Omental fat pad (tissue), 4 donors: ENCODE data around the gene PLG. TPM values are rescaled to one million over a fixed set of nuclear protein-coding genes. Genes with fewer than 3 reads are reported as not detected.
"Not testable (repeated sequence)": the region's sequence is repeated elsewhere in the genome, so short reads cannot be mapped to it uniquely, and the experiment has no call there.

Source experiments
- ATAC-seq: fragments of 150-250 bp; one replicate; pipeline ENCODE4 v1.9.1; 2016; ENCODE audit warnings: mild to moderate bottlenecking, moderate library complexity; ENCODE audit not compliant: low FRiP score
- DNase-seq: peaks from one replicate; pipeline ENCODE4 v3.0.0-alpha.2; 2019; ENCODE audit warnings: low spot score
- CTCF ChIP-seq, 3 donors: fragments of 450-650 bp; IDR thresholded peaks; one replicate each; pipeline ENCODE4 v1.5.1; 2016 to 2017; ENCODE audit warnings: antibody characterized with exemption in 3 of 3, mild to moderate bottlenecking in 3 of 3, moderate library complexity in 2 of 3
- total RNA-seq, 4 donors: library from RNA; depleted of rRNA; stranded (reverse); fragments of >200 nt; gene quantifications; one replicate each; pipeline ENCODE4 v1.1.0, GENCODE V29; 2016

The PLG gene
- total RNA-seq, 4 donors from 2014 or later, result not detected

DNA sequence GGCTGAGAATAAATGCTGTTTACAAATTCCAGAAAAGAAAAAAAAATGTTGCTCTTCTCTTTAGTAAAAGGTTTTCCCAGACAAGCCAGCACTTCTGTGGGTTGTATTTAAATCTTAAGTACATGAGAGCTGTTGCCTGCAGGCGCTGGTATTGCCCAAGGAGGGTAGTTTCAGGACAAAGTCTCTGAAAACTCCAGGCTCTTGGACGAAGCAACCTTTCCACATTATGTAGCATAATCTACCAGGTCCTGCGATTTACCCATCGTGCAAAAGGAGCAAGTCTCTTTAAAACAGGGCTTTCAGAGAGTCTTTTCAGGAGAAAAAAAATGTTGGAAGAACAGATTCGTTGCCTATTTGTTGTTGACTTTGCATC lies 65.6 kb downstream of the PLG start:
- ATAC-seq, result no peak
- no peak for DNase-seq
- no peak for TF ChIP-seq CTCF (IDR thresholded peaks at IDR 0.05)

DNA sequence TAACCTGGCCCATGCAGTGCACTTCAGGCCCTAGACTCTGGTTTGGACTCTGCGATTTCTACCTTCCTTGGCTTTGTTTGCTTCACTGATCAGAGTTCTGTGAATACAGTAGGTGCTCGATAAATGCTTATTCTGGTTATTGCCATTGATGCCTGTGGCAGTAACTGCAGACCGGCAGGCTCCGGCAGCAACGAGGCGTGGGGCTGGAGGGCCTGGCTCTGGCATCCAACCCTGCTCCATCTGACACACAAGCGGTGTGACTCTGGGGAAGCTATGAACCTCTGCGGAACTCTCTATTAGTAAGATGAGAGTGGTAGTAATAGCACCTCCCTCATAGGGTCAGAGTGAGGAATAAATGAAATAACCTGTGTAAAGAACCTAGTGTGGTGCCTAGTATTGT lies 66.1 kb downstream of the PLG start:
- ATAC-seq, result no peak
- DNase-seq, result no peak
- TF ChIP-seq CTCF (IDR thresholded peaks at IDR 0.05), result no peak

- no peak for DNase-seq
- ATAC-seq, result no peak
- no peak for TF ChIP-seq CTCF (IDR thresholded peaks at IDR 0.05)
Observed at GRCh38 chr6:160774399-160774798, 72.4 kb downstream of the PLG start.

GRCh38 chr6:160775792-160776580 lies 73.9 kb downstream of the PLG start:
- DNase-seq (no peak), ATAC-seq (no peak)
- TF ChIP-seq CTCF (IDR thresholded peaks at IDR 0.05), result no peak

DNA sequence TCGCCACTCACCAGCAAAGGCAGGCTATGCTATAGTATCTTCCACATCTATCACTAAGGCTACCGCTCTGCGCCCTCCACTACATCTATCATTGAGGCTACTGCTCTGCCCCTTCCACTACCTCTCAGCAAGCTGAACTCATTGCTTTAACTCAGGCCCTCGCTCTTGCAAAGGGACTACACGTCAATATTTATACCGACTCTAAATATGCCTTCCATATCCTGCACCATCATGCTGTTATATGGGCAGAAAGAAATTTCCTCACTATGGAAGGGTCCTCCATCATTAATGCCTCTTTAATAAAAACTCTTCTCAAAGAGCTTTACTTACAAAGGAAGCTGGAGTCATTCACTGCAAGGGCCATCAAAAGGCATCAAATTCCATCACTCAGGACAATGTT lies 77.1 kb downstream of the PLG start:
- not testable (repeated sequence) for ATAC-seq, DNase-seq

- not testable (repeated sequence) for ATAC-seq, DNase-seq
Observed at GRCh38 chr6:160780656-160781055, 78.6 kb downstream of the PLG start.

DNA sequence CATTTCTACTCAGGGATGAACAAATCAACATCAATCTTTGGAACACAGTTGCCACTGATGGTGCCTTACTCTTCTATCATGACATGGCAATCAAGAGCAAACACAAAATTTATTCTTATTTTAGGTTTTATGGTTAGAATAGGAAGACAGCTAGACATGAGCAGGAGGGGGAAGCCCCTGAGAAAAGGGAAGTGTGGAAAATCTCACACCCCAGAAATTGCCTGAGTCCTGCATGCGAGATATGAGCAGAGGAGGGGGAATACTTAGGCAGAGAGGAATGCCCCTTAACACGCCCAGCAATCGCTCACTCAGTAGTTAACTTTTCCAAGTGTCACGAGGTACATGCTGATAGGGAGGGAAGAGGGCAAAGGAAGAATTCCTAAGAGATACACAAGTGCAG lies 79.3 kb downstream of the PLG start:
- no peak for ATAC-seq
- TF ChIP-seq CTCF (IDR thresholded peaks at IDR 0.05), result no peak
- no peak for DNase-seq

GRCh38 chr6:160782228-160782627 lies 80.2 kb downstream of the PLG start:
- DNase-seq (no peak), ATAC-seq (no peak)
- no peak for TF ChIP-seq CTCF (IDR thresholded peaks at IDR 0.05)
